H1 (cell line): ENCODE data around the gene ENDOU. TPM values are rescaled to one million over a fixed set of nuclear protein-coding genes. Genes with fewer than 3 reads are reported as not detected.

Experiments
- CBX5 ChIP-seq: fragments of 300-800, 300-1000 bp; sonication (generic); IDR thresholded peaks from 2 replicates; pipeline ENCODE4 v1.7.1; 2016; ENCODE audit warnings: antibody characterized with exemption, low read length, low read depth
- CHD7 ChIP-seq: fragments of 300-600 bp; sonication (generic); IDR thresholded peaks from 2 replicates; pipeline ENCODE4 v1.7.1; 2012; ENCODE audit warnings: low read length, moderate library complexity, mild to moderate bottlenecking, inconsistent platforms; ENCODE audit not compliant: insufficient replicate concordance
- polyA plus RNA-seq, 7 experiments: library from polyadenylated mRNA; depleted of rRNA in 3 of 7; stranded (reverse) in 5 of 7; unstranded in 2 of 7; fragments of >200 nt in 5 of 7; fragments of 200-250 nt in 2 of 7; gene quantifications; 1 replicate in 5 of 7; 2 replicates in 1 of 7; 4 replicates in 1 of 7; pipeline versions ENCODE4 v1.2.1 to v1.2.3, GENCODE V29; 2011 to 2013; ENCODE audit warnings: missing spikeins in 2 of 7, mixed read lengths in 2 of 7
- total RNA-seq: library from RNA; stranded (reverse); fragmentation: NEBNext Ultra II Directional; extraction: Animal tissue kit (Norgen Biotek cat#: 25700); gene quantifications from 2 replicates; pipeline ENCODE4 v1.2.1, GENCODE V29; 2021

ENDOU gene
- total and polyA plus RNA-seq, 2 of the 8 experiments (the other 6 are each of a cell fraction or from before 2014, with no cell fraction given): not detected

- TF ChIP-seq CHD7 (no peak), CBX5 (no peak)
- TF ChIP-seq, all 59 proteins: peak for 0
Measured at GRCh38 chr12:47740606-47741339, 15.5 kb upstream of the ENDOU start (continued).
